T1000 (cell line): Measurements from ENCODE around the gene EPC2.
"Not testable (repeated sequence)": the region's sequence is repeated elsewhere in the genome, so short reads cannot be mapped to it uniquely, and the experiment has no call there.

ENCODE experiments used
- DNase-seq: peaks from one replicate; lab custom pipeline; 2025; ENCODE audit warnings: mixed read lengths; lab: John Stamatoyannopoulos, UW

EPC2 gene

DNA sequence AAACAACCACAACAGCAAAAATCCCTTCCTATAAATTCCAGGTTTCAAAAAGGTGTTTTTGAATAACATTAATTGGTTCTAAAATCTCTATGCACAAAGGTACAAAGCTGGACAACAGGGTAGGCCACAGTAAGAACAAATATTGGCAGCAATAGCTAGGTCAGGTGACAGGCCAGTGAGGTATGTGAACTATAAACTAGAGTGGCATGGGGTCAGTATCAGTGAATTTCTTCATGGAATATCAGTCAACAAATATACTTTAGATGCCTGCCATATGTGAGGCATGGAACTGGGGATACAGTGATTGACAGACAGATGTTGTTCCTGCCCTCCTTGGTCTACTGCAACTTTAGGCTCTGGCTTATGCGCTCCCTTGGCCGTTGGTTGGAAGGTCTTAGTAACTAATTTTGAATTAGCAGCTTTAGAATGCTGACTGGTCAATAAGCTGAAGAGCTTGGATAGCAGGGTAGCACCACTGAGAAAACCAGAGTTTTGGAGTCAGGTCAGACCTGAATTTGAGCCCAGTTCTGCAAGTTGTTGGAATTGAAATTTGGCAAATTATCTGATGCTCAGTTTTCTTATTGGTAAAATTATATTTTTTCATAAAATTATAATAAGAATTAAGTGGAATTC is 2.3 kb upstream of the EPC2 start:
- no peak for DNase-seq

DNA sequence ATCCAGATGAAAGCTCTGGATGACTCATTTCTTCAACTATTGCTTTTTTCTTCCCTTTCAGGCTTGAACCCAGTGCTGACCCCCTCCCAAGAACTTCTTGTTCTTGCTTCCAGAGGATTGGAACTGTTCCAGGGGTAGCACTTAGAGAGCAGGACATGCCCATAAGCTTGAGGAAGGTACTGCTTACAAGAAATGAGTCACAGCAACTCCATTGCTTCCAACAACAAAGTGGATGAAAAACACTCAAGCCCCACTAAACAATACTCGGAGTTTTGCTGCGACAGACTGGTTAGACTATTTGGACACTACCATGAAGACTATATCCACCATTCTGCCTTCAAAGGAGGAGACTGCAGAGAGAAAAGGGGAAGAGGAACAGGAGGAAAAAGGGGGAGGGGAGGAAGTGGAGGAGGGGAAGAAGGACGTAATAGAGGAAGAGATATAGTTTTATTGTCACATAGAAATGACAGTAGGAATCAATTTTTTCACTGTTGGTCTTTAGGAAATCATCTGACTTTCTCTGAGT is 1.6 kb upstream of the EPC2 start:
- DNase-seq = no peak

DNA sequence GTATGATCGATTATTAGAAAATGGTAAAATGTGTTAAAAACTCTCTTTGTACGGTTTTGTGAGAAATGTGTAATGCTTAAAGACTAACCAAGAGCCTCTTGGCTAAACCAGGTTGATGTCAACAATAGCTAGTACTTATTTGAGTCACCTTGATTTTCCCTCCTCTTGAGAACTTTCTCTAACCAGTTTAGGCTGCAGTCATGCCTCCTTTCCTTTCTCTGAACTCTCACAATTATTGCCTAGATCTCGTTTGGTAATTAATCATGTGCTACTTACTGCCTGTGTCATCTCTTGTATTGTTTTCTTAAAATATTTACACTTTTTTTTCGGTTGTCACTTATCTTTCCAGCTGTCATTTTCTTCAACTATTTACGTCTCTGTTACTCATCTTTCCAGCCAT is 1.1 kb upstream of the EPC2 start:
- DNase-seq = no peak

DNA sequence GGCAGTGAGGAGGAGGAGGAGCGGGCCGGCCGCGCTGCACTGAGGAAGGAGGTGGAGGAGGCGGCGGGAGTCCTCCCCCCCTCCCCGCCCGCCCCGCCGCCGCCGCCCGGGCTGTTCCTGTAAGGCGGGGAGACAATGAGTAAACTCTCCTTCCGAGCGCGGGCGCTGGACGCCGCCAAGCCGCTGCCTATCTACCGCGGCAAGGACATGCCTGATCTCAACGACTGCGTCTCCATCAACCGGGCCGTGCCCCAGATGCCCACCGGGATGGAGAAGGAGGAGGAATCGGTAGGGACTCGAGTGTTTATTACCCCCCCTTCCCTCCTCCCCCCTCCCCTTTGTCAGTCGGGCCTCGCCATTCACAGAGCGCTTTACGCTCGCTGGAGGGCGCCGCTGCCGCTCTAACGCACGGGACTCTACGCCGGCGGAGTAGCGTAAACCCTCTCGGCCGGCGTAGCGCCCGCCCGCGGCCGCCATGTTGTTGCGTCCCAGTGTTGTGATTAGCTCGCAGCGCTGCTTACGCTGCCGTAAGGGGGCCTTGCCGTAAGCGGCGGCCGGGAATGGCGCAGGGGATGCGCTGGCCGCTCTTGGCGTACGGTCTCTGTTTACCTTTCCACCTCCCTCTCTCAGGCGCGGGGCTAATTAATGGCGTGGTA is 460 bp downstream of the EPC2 start:
- peak; percentile 83 for DNase-seq

DNA sequence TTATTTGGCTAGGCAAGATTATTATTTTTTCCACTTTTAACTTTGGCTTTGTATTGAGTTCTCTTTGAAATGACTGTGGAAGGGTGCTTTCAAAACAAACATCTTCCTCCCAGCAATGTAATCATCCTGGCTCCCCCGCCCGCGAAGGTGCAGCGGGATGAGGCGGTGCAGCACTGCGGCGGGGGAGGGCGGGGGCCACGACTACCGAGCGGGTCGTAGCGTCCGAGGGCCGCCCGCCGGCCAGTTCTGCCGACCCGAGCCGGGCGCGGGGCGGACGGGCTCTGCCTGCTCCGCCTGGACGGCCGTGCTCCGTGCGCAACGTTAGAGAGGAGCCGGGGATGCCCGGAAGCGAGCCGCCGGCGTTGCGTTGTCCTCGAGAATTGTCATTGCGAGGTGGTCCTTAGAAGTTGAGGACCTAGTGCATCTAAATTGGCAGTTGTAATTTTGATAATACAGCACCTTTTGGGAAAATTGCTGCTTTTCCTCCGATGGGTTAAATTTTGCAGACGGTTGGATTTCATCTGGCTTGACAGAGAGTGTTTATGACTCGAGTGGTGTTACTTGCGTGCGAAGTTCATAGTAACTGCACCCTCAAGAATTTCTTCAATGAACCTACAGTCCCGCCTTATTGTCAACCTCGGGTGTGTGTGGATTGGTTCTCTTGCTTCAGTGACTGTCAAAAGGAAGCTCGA is 1.1 kb downstream of the EPC2 start:
- peak; percentile 18 for DNase-seq

DNA sequence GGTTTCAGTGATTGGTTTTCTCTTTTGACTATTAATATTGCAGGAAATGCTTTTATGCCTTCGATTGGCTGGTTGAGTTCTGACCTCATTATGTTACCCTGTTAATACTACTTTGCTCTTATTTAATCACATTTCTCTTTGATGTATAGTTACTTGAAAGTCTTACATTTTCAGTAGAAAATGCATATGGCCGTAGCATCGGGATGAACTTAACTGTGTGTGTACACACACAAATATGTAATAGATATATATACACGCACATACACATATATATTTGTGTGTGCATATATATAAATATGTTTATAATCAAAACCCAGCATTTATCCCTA is 1.6 kb downstream of the EPC2 start:
- DNase-seq = no peak

DNA sequence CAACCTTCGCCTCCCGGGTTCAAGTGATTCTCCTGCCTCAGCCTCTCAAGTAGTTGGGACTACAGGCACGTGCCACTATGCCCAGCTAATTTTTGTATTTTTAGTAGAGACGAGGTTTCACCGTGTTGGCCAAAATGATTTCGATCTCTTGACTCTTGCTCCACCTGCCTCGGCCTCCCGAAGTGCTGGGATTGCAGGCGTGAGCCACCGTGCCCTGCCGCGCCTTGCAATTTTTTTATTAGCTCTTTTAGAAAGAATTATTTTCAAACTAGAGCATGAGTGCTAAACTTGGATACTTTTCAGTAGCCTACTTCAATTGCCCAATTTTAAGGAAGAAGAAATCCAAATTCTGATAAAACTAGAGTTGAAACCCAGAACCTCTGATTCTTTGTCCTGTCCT is 3.2 kb downstream of the EPC2 start:
- not testable (repeated sequence) for DNase-seq

DNA sequence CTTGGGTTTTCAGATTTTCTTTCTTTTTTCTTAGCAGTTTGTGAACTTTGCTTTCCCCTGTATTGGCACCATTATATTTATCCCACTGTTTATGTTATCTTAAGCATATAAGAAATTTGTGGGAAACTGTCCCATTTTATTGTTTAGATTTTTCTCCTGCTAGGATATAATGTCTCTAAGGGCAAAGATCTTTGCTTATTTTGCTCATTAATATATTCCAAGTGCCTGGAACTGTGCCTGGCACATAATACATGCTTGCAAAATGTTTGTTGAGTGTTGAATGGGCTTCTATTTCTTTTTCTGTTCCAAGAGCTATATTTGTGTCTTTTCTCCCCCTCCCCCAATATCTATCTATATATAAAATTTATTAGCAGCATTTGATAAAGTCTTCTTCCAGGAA is 5.4 kb downstream of the EPC2 start:
- no peak for DNase-seq

DNA sequence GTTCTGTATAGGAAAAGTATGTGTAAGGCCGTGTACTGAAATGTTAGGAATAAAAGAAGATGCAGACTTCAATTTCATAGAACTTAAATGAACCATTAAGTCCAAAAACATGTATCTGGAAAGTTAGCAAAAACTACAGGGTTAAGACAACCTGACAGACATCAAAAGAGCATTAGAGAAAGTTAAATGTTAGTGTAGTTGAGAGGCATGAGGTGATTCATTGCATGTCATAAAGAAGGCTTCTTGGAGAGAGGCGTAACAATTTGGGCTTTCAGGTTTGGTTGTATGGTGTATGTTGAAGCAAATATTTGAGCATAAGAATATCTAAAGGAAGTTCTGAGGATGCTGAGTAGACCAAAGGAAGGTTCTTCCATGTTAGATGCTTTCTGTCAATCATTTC is 6.3 kb downstream of the EPC2 start:
- DNase-seq = no peak

DNA sequence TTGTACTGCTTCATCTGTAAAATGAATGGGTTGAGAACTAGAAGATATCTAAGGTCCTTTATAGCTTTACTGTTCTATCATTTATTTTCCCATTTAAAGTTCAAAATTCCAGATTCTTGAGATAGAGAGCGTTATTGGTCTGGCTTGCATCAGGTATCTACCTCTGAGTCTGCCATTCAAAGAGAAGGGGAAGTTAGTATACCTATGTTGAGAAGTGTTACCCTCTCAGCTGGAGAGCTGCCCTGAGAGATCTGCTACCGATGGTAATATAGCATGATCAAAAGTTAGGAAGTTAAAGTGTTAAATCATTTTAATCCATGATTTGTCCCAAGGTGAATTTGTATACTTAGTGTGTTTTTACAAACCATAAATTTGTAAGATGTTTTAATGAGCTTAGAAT is 7.4 kb downstream of the EPC2 start:
- DNase-seq = no peak

DNA sequence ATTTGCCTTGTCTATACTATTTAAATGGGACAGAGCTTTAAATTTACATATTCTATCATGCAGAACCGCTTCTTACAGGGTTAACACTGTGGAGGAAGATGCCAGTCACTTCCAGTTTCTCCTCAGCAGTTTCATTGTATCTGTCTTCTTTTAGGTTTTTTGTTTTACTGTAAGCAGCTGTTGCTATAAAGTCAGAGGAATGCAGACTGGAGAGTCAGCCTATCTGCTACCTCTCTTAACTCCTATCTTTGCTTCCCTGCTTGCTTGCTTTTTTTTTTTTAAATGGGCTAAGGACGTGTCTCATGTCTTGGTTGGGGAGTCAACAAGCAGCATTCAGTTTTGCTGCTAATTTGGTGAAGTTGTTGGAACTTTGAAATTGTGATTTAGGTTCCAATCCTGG is 8.9 kb downstream of the EPC2 start:
- DNase-seq = no peak

DNA sequence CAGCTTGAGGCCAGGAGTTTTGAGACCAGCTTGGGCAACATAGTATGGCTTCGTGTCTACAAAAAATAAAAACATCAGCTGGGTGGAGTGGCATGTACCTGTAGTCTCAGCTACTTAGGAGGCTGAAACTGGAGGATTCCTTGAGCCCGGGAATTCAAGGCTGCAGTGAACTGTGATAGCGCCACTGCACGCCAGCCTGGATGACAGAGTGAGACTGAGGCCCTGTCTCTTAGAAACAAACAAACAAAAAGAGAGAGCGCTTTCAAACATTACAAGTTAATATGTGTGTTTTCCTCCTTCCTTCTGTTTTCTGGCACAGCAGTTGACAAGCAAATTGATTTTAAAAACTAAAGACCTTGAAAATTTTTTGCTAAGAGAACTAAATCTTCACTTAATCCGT is 9.9 kb downstream of the EPC2 start:
- DNase-seq = no peak

DNA sequence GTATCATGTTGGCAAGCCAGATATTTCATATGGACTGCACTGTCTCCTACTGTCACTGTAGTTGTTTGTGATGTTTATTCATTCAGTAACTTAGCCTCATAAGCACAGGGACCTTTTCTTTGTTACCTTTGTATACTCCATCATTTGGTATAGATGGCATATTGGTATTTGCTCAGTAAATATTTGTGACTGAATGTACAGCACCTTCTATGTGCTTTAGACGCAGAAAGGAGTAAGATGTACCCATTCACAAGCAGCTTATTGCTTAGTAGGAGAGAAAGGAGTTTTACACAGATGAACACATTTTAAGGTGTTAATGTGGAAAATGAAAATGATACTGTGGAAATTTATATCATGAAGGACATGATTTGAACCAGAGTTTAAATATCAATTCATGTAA is 12.0 kb downstream of the EPC2 start:
- no peak for DNase-seq

DNA sequence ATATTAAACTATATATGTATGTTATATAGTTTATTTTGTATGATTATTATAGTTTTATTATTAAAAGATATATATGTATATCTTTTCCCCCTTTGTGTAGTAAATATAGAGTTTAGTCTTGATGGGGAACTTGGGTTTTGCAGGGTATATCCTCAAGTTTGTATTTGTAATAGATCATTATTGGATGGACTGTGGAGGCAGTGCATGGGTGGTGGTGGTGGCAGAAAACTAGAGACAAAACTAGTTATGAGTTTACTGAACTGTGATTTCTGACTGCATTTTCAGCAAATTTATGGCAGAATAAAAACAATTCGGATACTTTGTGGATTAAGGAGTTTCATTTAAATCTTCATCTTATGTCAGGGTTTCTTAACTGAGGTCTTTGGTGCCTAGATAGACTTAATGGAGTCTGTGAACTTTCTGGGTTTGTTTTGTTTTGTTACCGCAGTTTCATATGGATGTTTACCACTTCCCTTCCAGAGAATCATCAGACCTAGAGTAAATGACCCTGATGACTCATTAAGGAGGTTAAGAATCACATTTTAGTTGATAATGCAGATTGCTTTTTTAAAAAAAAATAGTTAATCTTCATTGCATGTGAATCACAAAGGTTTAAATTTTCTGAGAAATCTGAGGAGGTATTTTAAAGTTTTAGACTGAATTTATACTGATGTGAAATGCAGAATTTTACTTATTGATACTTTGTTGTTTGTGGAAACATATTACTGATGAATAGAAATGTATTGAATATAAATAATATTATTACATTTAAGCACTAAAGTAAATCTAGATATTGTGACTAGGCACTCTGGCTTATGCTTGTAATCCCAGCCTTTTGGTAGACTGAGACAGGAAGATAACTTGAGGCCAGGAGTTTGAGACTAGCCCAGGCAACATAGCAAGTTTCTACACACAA is 14.5 kb downstream of the EPC2 start:
- no peak for DNase-seq

DNA sequence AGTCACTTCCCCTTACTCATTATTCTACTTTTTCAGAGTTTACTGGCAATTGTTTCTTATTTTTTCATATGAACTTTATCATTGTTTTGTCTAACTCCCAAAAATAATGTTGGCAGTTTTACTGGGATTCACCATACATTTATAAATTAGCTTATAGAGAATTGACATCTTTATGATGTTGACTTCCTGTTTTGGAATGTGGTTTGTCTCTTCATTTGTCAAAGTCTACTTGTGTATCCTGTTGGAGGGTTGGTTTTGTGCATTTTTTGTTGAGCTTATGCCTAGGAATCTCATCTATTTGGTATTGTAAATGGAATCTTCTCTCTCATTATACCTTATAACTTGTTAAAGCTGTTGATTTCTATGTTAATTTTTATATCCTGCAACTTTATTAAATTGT is 16.4 kb downstream of the EPC2 start:
- no peak for DNase-seq

DNA sequence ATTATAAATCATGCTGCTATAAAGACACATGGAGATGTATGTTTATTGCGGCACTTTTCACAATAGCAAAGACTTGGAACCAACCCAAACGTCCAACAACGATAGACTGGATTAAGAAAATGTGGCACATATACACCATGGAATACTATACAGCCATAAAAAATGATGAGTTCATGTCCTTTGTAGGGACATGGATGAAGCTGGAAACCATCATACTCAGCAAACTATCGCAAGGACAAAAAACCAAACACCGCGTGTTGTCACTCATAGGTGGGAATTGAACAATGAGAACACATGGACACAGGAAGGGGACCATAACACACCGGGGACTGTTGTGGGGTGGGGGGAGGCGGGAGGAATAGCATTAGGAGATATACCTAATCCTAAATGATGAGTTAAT is 17.8 kb downstream of the EPC2 start:
- DNase-seq = not testable (repeated sequence)

DNA sequence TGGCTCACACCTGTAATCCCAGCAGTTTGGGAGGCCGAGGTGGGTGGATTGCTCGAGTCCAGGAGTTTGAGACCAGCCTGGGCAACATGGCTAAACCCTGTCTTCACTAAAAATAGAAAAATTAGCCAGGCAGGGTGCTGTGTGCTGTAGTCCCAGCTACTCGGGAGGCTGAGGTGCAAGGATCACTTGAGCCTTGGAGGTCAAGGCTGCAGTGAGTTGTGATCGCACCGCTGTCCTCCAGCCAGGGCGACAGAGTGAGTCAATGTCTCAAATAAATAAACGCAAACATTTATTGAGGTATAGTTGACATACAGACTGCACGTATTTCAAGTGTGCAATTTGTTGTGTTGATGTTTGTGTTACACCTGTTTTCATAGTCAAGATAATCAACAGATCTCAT is 19.7 kb downstream of the EPC2 start:
- no peak for DNase-seq

DNA sequence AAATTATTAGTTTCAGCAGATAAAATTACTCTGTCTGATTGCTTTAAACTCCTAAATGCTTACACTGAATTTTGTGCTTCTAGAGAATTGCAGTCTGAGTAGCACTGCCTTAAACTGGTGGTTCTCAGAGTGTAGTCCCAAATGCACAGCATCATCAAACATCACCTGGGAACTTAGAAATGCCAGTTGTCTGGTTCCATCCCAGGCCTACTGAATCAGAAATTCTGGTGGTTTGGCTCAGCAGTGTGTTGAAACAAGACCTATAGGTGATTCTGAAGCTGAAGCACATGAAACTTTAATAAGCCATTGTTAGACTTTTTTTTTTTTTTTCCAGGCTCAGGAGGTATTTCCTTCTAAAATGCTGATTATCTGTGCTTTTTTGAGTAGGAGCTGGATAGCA is 22.0 kb downstream of the EPC2 start:
- no peak for DNase-seq

DNA sequence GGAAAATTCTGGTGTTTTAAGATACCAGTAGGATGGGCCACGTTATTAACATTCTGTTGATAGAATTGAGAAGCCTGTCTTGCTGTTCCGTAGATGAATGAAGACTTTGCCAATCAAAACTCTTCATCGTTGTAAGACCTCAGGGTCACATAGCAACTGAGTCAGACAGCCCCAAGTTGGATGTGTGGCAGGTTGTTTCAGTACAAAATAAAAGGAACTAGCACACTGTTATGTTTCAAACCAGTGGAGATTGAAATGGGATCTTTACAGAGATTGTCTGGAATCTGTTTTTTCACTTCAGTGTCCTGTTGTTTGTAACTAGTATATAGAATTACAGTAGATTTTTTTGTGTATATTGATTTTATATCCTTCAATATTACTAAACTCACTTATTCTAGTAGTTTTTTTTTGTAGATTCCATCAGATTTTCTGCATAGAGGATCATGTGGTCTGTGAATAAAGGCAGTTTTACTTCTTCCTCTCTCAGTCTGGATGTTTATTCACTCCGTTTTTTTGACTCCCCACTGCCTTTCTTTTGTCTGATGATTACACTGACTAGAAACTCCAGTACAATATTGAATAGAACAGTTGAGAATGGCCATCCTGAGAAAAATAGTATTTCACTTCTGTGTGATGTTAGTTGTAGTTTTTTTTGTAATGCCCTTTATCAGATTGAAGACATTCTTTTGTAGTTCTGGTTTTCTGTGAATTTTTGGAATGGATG is 22.7 kb downstream of the EPC2 start:
- no peak for DNase-seq

DNA sequence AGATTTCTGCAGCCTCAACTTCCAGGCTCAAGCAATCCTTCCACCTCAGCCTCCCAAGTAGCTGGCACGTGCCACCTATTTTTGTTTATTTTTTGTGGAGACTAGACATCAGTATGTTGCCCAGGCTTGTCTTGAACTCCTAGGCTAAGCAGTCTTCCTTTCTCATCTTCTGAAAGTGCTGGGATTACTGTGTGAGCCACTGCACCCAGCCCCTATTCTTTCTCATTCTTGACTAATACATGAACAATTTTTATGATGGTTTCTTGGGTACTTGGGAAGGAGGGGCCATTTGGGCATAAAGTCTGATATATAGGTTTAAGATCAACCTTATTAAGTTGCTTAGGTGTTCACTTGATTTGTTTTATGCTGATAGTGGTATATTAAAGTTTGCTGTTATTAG is 26.2 kb downstream of the EPC2 start:
- DNase-seq = no peak

DNA sequence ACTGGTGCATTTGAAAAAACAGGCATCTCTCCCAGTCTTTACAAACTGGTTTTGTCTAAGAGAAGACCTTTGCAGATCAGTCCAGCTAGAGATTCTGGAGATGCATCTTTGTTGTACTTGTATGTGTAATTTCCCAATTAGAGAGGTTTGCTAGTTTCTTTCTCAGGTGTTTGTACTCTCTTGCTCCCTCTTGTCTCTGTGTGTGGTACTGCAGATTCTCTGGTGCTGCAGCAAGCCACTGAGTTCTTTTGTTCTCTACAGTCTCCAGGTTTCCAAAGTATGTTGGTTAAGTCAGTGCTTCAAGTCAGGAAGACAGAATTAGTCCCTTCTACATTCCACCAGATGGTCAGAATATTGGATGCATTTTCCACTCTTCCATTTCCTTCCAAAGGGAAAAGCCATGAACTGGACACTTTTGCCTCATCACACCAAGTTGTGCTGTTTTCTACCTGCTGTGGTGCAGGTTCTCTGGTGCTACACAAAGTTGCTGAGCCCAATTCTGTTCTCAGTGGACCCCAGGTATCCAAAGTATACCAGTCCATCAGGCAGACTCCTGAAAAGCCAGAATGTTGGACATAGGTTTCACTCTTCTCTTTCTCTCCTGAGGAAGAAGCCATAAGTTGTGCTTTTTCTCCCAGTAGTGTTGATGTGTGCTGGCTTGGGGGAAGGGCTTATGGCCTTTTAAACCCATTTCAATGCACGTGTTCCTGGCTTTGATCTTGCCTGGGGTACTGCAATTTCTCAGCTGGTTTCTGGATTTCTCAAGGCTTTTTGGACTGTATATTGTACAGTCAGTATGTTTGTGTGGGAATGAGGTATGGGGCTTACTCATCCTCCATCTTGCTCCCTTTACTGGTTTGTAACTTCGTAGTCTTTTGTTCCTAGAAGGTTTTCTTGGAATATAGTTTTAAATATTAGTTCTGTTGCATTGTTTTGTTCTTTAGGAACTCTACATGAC is 29.8 kb downstream of the EPC2 start:
- DNase-seq = no peak
